HepG2 (cell line): ENCODE results near the gene KLF11. TPM values are rescaled to one million over a fixed set of nuclear protein-coding genes. Genes with fewer than 3 reads are reported as not detected.

Experiments used
- AGO1 ChIP-seq: fragments of 200-400 bp; formaldehyde crosslinking; IDR thresholded peaks from 2 replicates; pipeline ENCODE4 v1.6.1; 2017; ENCODE audit warnings: mild to moderate bottlenecking, low read depth, low read length, moderate library complexity; ENCODE audit not compliant: poor library complexity, severe bottlenecking
- ARNTL ChIP-seq: sonication (generic); formaldehyde crosslinking; IDR thresholded peaks from 2 replicates; pipeline ENCODE4 v1.4.0; 2020; ENCODE audit warnings: mild to moderate bottlenecking, missing genetic modification reagents
- NFE2 ChIP-seq: sonication (generic); formaldehyde crosslinking; IDR thresholded peaks from 2 replicates; pipeline ENCODE4 v1.4.0; 2020; ENCODE audit warnings: missing genetic modification reagents
- POLR2A ChIP-seq, 2 experiments: IDR thresholded peaks; 2 replicates each; pipeline ENCODE4 v1.6.1; 2011; ENCODE audit warnings: low read depth in 2 of 2, low read length in 2 of 2, mild to moderate bottlenecking in 1 of 2, moderate library complexity in 1 of 2; ENCODE audit not compliant: insufficient read depth in 1 of 2
- SRY ChIP-seq: sonication (generic); formaldehyde crosslinking; IDR thresholded peaks from 2 replicates; pipeline ENCODE4 v1.8.0; 2022; ENCODE audit warnings: mild to moderate bottlenecking, missing genetic modification reagents
- TEAD2 ChIP-seq: sonication (generic); formaldehyde crosslinking; IDR thresholded peaks from 2 replicates; pipeline ENCODE4 v1.9.0; 2021; ENCODE audit warnings: missing genetic modification reagents
- ZNF225 ChIP-seq: sonication (generic); formaldehyde crosslinking; IDR thresholded peaks from 2 replicates; pipeline ENCODE4 v1.4.0; 2020; ENCODE audit warnings: mild to moderate bottlenecking, missing genetic modification reagents
- ZNF296 ChIP-seq: sonication (generic); formaldehyde crosslinking; conservative IDR thresholded peaks from 2 replicates; pipeline ENCODE4 v1.5.0; 2020; ENCODE audit warnings: mild to moderate bottlenecking, missing genetic modification reagents
- ZNF550 ChIP-seq: sonication (generic); formaldehyde crosslinking; IDR thresholded peaks from 2 replicates; pipeline ENCODE4 v1.4.0; 2020; ENCODE audit warnings: mild to moderate bottlenecking, missing genetic modification reagents, borderline replicate concordance
- ZNF776 ChIP-seq: sonication (generic); formaldehyde crosslinking; IDR thresholded peaks from 2 replicates; pipeline ENCODE4 v1.4.0; 2020; ENCODE audit warnings: mild to moderate bottlenecking, missing genetic modification reagents
- polyA plus RNA-seq, 8 experiments: library from polyadenylated mRNA; depleted of rRNA in 3 of 8; stranded (reverse) in 7 of 8; unstranded in 1 of 8; fragments of >200 nt; fragmentation: Illumina TruSeq in 4 of 8; extraction: Trizol in 4 of 8; gene quantifications; 2 replicates each; pipeline versions ENCODE4 v1.2.1 to v1.2.3, GENCODE V29; 2011 to 2016; ENCODE audit warnings: low read depth in 4 of 8, missing spikeins in 1 of 8, mixed read lengths in 1 of 8; ENCODE audit not compliant: insufficient read depth in 1 of 8
- total RNA-seq, 5 experiments: library from RNA; depleted of rRNA; stranded (reverse); fragments of >200 nt; fragmentation: Illumina TruSeq; extraction: Trizol; gene quantifications; 2 replicates each; pipeline ENCODE4 v1.2.3, GENCODE V29; 2016; ENCODE audit warnings: low read depth in 1 of 5
- TF ChIP-seq, protein P1 (sequence below): sonication (generic); formaldehyde crosslinking; IDR thresholded peaks from 2 replicates; pipeline ENCODE4 v1.8.0; 2022; ENCODE audit warnings: mild to moderate bottlenecking, missing genetic modification reagents; ENCODE audit not compliant: insufficient replicate concordance
- TF ChIP-seq, protein P2 (sequence below): IDR thresholded peaks from 2 replicates; pipeline ENCODE4 v1.6.1; 2016; ENCODE audit warnings: missing compliant biosample characterization, missing genetic modification reagents, borderline replicate concordance
- TF ChIP-seq, protein P3 (sequence below): sonication (generic); formaldehyde crosslinking; IDR thresholded peaks from 2 replicates; pipeline ENCODE4 v1.5.1; 2020; ENCODE audit warnings: mild to moderate bottlenecking, missing genetic modification reagents, borderline replicate concordance
- TF ChIP-seq, protein P4 (sequence below): sonication (generic); formaldehyde crosslinking; IDR thresholded peaks from 2 replicates; pipeline ENCODE4 v1.4.0; 2020; ENCODE audit warnings: mild to moderate bottlenecking, missing genetic modification reagents
- TF ChIP-seq, protein P5 (sequence below): sonication (generic); formaldehyde crosslinking; IDR thresholded peaks from 2 replicates; pipeline ENCODE4 v1.4.0; 2020; ENCODE audit warnings: missing genetic modification reagents, borderline replicate concordance

KLF11 gene
- total and polyA plus RNA-seq, 2 of the 13 experiments (the other 11 are each of a cell fraction or from before 2014, with no cell fraction given): 2.5 to 11.8 TPM

DNA sequence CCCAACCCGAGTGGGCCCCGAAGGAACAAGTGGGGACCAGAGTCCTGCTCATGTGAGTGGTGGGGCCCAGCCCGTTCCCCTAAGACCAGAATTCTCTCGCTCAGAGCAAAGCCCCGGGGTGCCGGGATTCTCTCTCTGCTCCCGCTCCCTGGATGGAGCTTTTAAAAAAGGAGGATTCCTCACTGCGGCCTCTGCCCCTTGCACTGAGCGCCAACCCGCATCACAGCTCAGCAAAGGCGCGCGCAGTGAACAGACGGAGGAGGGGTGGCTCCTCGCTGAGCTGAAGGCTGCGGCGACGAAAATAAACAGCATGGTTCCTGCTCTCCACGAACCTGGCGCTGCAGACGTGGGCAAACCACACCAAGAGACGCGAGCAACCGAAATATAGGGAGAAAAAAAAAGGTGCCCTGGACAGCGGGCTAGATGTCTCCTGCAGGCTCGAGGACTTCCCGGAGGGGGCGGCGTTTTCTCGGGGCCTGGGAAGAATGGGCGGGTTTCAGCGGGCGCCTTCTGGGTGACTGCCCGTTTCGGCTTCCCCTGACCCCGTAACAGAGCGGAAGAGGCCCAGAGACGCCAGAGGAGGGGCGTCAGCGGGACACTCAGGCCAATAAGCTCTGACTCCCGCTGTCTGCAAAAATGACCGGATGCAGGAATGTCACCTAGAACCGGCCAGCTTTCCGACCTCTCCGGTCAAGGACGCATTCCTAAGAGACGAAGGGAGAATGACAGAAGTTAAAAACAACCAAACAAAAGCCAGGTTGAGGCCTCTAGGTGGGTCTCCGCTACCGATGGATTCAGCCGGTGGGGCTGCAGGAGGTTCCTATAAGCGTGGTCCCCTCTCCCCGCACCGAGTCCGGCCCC, 819 bp upstream of the KLF11 start (continued):
- TF ChIP-seq, protein P1, sequence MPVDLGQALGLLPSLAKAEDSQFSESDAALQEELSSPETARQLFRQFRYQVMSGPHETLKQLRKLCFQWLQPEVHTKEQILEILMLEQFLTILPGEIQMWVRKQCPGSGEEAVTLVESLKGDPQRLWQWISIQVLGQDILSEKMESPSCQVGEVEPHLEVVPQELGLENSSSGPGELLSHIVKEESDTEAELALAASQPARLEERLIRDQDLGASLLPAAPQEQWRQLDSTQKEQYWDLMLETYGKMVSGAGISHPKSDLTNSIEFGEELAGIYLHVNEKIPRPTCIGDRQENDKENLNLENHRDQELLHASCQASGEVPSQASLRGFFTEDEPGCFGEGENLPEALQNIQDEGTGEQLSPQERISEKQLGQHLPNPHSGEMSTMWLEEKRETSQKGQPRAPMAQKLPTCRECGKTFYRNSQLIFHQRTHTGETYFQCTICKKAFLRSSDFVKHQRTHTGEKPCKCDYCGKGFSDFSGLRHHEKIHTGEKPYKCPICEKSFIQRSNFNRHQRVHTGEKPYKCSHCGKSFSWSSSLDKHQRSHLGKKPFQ (CRISPR knock-in tag): no peak
- TF ChIP-seq, protein P2, sequence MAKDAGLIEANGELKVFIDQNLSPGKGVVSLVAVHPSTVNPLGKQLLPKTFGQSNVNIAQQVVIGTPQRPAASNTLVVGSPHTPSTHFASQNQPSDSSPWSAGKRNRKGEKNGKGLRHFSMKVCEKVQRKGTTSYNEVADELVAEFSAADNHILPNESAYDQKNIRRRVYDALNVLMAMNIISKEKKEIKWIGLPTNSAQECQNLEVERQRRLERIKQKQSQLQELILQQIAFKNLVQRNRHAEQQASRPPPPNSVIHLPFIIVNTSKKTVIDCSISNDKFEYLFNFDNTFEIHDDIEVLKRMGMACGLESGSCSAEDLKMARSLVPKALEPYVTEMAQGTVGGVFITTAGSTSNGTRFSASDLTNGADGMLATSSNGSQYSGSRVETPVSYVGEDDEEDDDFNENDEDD: no peak
- no peak for TF ChIP-seq SRY (CRISPR knock-in tag)
- no peak for TF ChIP-seq ARNTL
- no peak for TF ChIP-seq ZNF550 (CRISPR knock-in tag)
- TF ChIP-seq ZNF225 (CRISPR knock-in tag): no peak
- no peak for TF ChIP-seq TEAD2
- no peak for TF ChIP-seq POLR2A (IDR thresholded peaks at IDR 0.05; ENCODE audit: insufficient read depth in 1 of 2, low read depth in 2 of 2, low read length in 2 of 2)
- TF ChIP-seq, protein P3, sequence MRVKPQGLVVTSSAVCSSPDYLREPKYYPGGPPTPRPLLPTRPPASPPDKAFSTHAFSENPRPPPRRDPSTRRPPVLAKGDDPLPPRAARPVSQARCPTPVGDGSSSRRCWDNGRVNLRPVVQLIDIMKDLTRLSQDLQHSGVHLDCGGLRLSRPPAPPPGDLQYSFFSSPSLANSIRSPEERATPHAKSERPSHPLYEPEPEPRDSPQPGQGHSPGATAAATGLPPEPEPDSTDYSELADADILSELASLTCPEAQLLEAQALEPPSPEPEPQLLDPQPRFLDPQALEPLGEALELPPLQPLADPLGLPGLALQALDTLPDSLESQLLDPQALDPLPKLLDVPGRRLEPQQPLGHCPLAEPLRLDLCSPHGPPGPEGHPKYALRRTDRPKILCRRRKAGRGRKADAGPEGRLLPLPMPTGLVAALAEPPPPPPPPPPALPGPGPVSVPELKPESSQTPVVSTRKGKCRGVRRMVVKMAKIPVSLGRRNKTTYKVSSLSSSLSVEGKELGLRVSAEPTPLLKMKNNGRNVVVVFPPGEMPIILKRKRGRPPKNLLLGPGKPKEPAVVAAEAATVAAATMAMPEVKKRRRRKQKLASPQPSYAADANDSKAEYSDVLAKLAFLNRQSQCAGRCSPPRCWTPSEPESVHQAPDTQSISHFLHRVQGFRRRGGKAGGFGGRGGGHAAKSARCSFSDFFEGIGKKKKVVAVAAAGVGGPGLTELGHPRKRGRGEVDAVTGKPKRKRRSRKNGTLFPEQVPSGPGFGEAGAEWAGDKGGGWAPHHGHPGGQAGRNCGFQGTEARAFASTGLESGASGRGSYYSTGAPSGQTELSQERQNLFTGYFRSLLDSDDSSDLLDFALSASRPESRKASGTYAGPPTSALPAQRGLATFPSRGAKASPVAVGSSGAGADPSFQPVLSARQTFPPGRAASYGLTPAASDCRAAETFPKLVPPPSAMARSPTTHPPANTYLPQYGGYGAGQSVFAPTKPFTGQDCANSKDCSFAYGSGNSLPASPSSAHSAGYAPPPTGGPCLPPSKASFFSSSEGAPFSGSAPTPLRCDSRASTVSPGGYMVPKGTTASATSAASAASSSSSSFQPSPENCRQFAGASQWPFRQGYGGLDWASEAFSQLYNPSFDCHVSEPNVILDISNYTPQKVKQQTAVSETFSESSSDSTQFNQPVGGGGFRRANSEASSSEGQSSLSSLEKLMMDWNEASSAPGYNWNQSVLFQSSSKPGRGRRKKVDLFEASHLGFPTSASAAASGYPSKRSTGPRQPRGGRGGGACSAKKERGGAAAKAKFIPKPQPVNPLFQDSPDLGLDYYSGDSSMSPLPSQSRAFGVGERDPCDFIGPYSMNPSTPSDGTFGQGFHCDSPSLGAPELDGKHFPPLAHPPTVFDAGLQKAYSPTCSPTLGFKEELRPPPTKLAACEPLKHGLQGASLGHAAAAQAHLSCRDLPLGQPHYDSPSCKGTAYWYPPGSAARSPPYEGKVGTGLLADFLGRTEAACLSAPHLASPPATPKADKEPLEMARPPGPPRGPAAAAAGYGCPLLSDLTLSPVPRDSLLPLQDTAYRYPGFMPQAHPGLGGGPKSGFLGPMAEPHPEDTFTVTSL (CRISPR knock-in tag): no peak; the same call in 1 of the 2 replicates
- TF ChIP-seq, protein P4, sequence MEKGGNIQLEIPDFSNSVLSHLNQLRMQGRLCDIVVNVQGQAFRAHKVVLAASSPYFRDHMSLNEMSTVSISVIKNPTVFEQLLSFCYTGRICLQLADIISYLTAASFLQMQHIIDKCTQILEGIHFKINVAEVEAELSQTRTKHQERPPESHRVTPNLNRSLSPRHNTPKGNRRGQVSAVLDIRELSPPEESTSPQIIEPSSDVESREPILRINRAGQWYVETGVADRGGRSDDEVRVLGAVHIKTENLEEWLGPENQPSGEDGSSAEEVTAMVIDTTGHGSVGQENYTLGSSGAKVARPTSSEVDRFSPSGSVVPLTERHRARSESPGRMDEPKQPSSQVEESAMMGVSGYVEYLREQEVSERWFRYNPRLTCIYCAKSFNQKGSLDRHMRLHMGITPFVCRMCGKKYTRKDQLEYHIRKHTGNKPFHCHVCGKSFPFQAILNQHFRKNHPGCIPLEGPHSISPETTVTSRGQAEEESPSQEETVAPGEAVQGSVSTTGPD (CRISPR knock-in tag): 0 out of 2 replicates have a peak, but pooled peaks have one; percentile 37
- TF ChIP-seq ZNF296: no peak
- no peak; the same call in 1 of the 2 replicates for TF ChIP-seq ZNF776 (CRISPR knock-in tag)
- no peak for TF ChIP-seq NFE2 (CRISPR knock-in tag)
- TF ChIP-seq AGO1: no peak
- TF ChIP-seq, protein P5, sequence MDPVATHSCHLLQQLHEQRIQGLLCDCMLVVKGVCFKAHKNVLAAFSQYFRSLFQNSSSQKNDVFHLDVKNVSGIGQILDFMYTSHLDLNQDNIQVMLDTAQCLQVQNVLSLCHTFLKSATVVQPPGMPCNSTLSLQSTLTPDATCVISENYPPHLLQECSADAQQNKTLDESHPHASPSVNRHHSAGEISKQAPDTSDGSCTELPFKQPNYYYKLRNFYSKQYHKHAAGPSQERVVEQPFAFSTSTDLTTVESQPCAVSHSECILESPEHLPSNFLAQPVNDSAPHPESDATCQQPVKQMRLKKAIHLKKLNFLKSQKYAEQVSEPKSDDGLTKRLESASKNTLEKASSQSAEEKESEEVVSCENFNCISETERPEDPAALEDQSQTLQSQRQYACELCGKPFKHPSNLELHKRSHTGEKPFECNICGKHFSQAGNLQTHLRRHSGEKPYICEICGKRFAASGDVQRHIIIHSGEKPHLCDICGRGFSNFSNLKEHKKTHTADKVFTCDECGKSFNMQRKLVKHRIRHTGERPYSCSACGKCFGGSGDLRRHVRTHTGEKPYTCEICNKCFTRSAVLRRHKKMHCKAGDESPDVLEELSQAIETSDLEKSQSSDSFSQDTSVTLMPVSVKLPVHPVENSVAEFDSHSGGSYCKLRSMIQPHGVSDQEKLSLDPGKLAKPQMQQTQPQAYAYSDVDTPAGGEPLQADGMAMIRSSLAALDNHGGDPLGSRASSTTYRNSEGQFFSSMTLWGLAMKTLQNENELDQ (CRISPR knock-in tag): no peak
